Heart left ventricle (tissue), 16 donors: ENCODE results near the gene IFNAR1. TPM values are rescaled to one million over a fixed set of nuclear protein-coding genes. Genes with fewer than 3 reads are reported as not detected.
A peak's percentile ranks its signal among the peaks of the same experiment; 100 is the strongest.

Source experiments
- ATAC-seq, 4 donors: fragments of 200-7000 bp; cut with Tn5 transposase; one replicate each; pipeline ENCODE4 v1.9.1; 2020 to 2022; ENCODE audit warnings: moderate library complexity in 4 of 4, mild to moderate bottlenecking in 3 of 4, moderate number of reproducible peaks in 1 of 4
- DNase-seq, 5 donors: peaks; one replicate each; pipeline ENCODE4 v3.0.0-alpha.2; 2020
- H3K27ac ChIP-seq, 12 donors: fragments of 200-600 bp; sonication (generic) in 4 of 12; one replicate each; pipeline versions ENCODE4 v1.5.0 to v1.8.0; 2016 to 2022; ENCODE audit warnings: mild to moderate bottlenecking in 2 of 12
- H3K27me3 ChIP-seq, 9 donors: fragments of 200-600 bp; sonication (generic) in 2 of 9; one replicate each; pipeline versions ENCODE4 v1.5.1 to v1.8.0; 2016 to 2022; ENCODE audit warnings: mild to moderate bottlenecking in 3 of 9
- H3K36me3 ChIP-seq, 9 donors: fragments of 200-600 bp; sonication (generic) in 2 of 9; one replicate each; pipeline versions ENCODE4 v1.5.0 to v1.8.0; 2018 to 2022; ENCODE audit warnings: mild to moderate bottlenecking in 2 of 9
- H3K4me1 ChIP-seq, 12 donors: fragments of 200-600 bp; sonication (generic) in 4 of 12; one replicate each; pipeline versions ENCODE4 v1.5.0 to v1.8.0; 2016 to 2022; ENCODE audit warnings: mild to moderate bottlenecking in 3 of 12
- H3K4me3 ChIP-seq, 12 donors: fragments of 200-600 bp; sonication (generic) in 4 of 12; one replicate each; pipeline versions ENCODE4 v1.5.0 to v1.8.0; 2017 to 2022; ENCODE audit warnings: mild to moderate bottlenecking in 9 of 12, moderate library complexity in 4 of 12
- H3K9me3 ChIP-seq, 12 donors: fragments of 200-600 bp; sonication (generic) in 4 of 12; one replicate each; pipeline versions ENCODE4 v1.5.0 to v1.8.0; 2016 to 2022; ENCODE audit warnings: mild to moderate bottlenecking in 1 of 12
- POLR2A ChIP-seq, 2 donors: fragments of 450-650 bp; IDR thresholded peaks; one replicate each; pipeline ENCODE4 v1.6.1; 2017; ENCODE audit warnings: antibody characterized with exemption in 2 of 2, mild to moderate bottlenecking in 2 of 2, moderate library complexity in 2 of 2
- WGBS, 4 donors: extraction: QIAGEN DNeasy Blood & Tissue Kit in 2 of 4; methylation state at CpG; one replicate each; pipeline versions ENCODE4 v1.1.5 to v1.1.7; 2013 to 2018; 5-methylcytosine and 5-hydroxymethylcytosine counted together
- intact Hi-C, 10 donors: fragments of 100-400 bp; cut with DNase I; formaldehyde crosslinking; loops; one replicate each; pipeline versions ENCODE4 v1.11.1 to v1.14.2; 2022
- polyA plus RNA-seq, 2 donors: library from polyadenylated mRNA; stranded (reverse); fragments of 200-250 nt; gene quantifications; one replicate each; pipeline ENCODE4 v1.2.3, GENCODE V29; 2013
- total RNA-seq, 9 donors: library from RNA; depleted of rRNA in 2 of 9; stranded (reverse); fragments of >200 nt in 2 of 9; fragmentation: NEBNext Ultra II Directional in 3 of 9; extraction: Animal tissue kit (Norgen Biotek cat#: 25700) in 3 of 9; gene quantifications; one replicate each; pipeline versions ENCODE4 v1.1.0 to v1.2.4, GENCODE V29; 2016 to 2023
- TF ChIP-seq, protein P1 (sequence below), 12 donors: fragments of 200-600 bp; sonication (generic) in 4 of 12; IDR thresholded peaks; one replicate each; pipeline versions ENCODE4 v1.5.0 to v1.8.0; 2018 to 2022; ENCODE audit warnings: antibody characterized with exemption in 12 of 12, mild to moderate bottlenecking in 5 of 12
- donor health status: ischemic (EF 13 %, LVEDD 7.1; RV severe dilation, severe dysfunction).
- donor health status: healthy with polysubstance abuse.
- donor health status: DM: no; HTN: yes; CAD: no.
- donor health status: DM: no; HTN: no; CAD: no.
- donor health status: ischemic (EF 25% LVEDD 6.9; RV normal size, moderate dysfunction).
- donor health status: ischemic (EF 25% LVEDD 5.7; RV mildly dilated, moderate dysfunction).
- donor health status: healthy.
- donor health status: DM: yes; HTN: yes; CAD: no.
- donor health status: ischemic (EF 35%, LVEDD 5.7; RV mildly dilated, moderate dysfunction).
- donor health status: nonischemic (EF 11% LVEDD 7.7; RV severe dilation, severe dysfunction).
- donor health status: DM: yes; HTN: yes; CAD: no.
- donor health status: PGD.
- donor health status: ischemic (EF 29% LVEDD 5.4; RV normal size, mild dysfunction).
- donor health status: nonischemic (EF 23%, LVEDD 6.1; RV moderate dilation, normal function).

The IFNAR1 gene
- total and polyA plus RNA-seq, 11 donors: 6.5 to 38.9 (median 22.5) TPM

DNA sequence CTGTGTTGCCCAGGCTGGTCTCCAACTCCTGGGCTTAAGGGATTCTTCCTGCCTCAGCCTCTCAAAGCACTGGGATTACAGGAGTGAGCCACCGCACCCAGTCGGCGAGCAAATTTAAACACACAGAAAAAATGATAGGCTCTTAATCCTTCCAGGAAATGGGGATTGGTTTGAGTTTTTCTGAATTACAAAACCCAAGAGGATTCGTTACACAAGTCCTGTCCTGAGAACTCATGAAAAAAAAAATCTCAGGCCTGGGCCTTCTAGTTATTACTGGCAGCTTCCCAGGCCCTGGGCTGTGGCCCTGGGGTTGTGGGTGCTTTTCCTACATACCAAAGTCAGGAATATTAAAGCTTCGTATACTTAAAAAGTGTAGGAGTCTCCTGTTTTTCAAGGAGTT lies 72.2 kb downstream of the IFNAR1 start:
- peak in 4 of 5 donors; percentile 37 to 62 (median 46) for DNase-seq
- Histone ChIP-seq H3K27ac (peak overlapping the region in 8 of 12 donors; percentile 28 to 74 (median 64)), H3K36me3 (no peaks in the 10 kb centered on the region), H3K4me3 (no peak overlapping the region), H3K4me1 (peaks cover 0 to 85% (median under 1%) of the 10 kb centered on the region in 12 donors), H3K9me3 (no peaks in the 10 kb centered on the region), H3K27me3 (no peaks in the 10 kb centered on the region)
- WGBS, 4 donors: 60 to 78% (median 69%) methylated on average over 5 of the region's 5 CpGs
- intact Hi-C loops: no loop called here
- ATAC-seq: peak in 3 of 4 donors; percentile 23 to 57 (median 38)
- no peak for TF ChIP-seq POLR2A (IDR thresholded peaks at IDR 0.05)
- TF ChIP-seq, protein P1, sequence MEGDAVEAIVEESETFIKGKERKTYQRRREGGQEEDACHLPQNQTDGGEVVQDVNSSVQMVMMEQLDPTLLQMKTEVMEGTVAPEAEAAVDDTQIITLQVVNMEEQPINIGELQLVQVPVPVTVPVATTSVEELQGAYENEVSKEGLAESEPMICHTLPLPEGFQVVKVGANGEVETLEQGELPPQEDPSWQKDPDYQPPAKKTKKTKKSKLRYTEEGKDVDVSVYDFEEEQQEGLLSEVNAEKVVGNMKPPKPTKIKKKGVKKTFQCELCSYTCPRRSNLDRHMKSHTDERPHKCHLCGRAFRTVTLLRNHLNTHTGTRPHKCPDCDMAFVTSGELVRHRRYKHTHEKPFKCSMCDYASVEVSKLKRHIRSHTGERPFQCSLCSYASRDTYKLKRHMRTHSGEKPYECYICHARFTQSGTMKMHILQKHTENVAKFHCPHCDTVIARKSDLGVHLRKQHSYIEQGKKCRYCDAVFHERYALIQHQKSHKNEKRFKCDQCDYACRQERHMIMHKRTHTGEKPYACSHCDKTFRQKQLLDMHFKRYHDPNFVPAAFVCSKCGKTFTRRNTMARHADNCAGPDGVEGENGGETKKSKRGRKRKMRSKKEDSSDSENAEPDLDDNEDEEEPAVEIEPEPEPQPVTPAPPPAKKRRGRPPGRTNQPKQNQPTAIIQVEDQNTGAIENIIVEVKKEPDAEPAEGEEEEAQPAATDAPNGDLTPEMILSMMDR (IDR thresholded peaks at IDR 0.05): no peak

DNA sequence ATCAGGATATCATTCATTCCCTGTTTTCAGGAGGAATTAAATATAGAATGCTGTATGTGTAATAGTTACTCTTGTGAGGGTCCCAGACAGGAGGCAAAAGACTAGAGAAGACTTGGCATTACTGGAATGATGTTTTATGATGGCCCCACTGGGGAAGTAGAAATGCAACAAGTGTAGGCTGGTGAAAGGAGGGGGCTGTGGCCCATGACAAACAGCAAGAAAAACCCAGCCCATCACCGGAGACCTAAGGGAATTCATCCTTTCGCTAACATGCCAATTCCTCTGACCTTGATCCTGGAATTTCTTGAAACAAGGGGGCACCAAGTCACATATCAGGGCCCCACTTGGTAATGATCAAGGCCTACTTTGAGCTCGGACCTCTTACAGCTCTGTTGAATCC lies 72.9 kb downstream of the IFNAR1 start:
- ATAC-seq: no peak
- Histone ChIP-seq H3K27me3 (no peaks in the 10 kb centered on the region), H3K36me3 (no peaks in the 10 kb centered on the region), H3K4me3 (no peak overlapping the region), H3K9me3 (no peaks in the 10 kb centered on the region), H3K4me1 (peaks cover 0 to 86% (median 7%) of the 10 kb centered on the region in 12 donors), H3K27ac (peak overlapping the region in 5 of 12 donors; percentile 28 to 67 (median 64))
- no peak for DNase-seq
- 86 to 97% (median 96%) methylated on average over 3 of the region's 3 CpGs for WGBS, 4 donors
- intact Hi-C loops: no loop called here
- TF ChIP-seq, protein P1 (IDR thresholded peaks at IDR 0.05): no peak
- no peak for TF ChIP-seq POLR2A (IDR thresholded peaks at IDR 0.05)

DNA sequence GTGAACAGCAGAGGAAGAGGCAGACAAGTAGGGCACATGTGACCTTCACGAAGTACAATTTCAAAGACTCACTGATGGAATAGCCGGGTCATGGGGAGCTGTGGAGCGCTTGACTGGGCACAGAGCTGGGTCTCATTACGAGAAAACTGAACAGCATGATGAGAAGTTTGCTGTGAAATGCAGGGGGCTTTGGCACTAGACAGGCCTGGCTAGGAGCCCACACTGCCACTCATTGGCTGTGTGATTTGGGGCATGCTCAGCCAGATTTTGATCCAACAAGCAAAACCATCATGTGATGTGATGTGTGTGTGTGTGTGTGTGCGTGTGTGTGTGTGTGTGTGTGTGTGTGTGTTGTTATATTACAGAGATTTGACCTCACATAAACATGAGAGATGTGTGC lies 73.6 kb downstream of the IFNAR1 start:
- no peak overlapping the region for H3K27ac ChIP-seq
- H3K4me1 ChIP-seq: peaks cover 0 to 79% (median 9%) of the 10 kb centered on the region in 12 donors
- ATAC-seq (no peak), DNase-seq (no peak)
- no peaks in the 10 kb centered on the region for H3K9me3 ChIP-seq
- TF ChIP-seq, protein P1 (IDR thresholded peaks at IDR 0.05): no peak
- no peak for TF ChIP-seq POLR2A (IDR thresholded peaks at IDR 0.05)
- no peaks in the 10 kb centered on the region for H3K27me3 ChIP-seq
- H3K36me3 ChIP-seq: no peaks in the 10 kb centered on the region
- no peak overlapping the region for H3K4me3 ChIP-seq
- intact Hi-C loops: no loop called here
- 83 to 95% (median 88%) methylated on average over 5 of the region's 5 CpGs for WGBS, 4 donors

DNA sequence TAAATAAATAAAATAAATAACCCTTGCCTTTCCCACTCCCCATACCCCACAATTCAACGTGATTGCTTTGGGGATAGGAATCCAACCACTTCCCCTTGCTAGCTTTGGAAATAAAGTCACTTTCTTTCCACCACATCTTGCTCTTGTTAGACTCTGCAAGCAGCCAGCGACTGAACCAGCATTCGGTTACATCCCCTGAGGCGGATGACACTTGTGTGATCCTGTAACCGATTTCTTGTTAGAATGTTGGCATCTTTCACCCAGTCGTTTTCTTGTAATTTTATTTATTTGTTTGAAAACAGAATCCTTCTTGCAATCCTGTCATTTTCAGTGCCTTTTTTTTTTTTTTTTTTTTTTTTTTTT lies 76.8 kb downstream of the IFNAR1 start:
- Histone ChIP-seq H3K4me3 (peak overlapping the region in 1 of 12 donors; percentile 10), H3K9me3 (no peaks in the 10 kb centered on the region), H3K36me3 (peaks cover 0 to 12% (median 0%) of the 10 kb centered on the region in 9 donors), H3K4me1 (peaks cover 0 to 74% (median 24%) of the 10 kb centered on the region in 12 donors), H3K27me3 (no peaks in the 10 kb centered on the region), H3K27ac (peak overlapping the region in 6 of 12 donors; percentile 15 to 100 (median 92))
- intact Hi-C loops: no loop called here
- TF ChIP-seq, protein P1 (IDR thresholded peaks at IDR 0.05): no peak
- TF ChIP-seq POLR2A (IDR thresholded peaks at IDR 0.05): no peak
- DNase-seq (peak in 1 of 5 donors; percentile 27), ATAC-seq (no peak)
- 88 to 95% (median 90%) methylated on average over 6 of the region's 6 CpGs for WGBS, 4 donors
